ENCODE measurements around the gene H2AZ1. TPM values are rescaled to one million over a fixed set of nuclear protein-coding genes. Genes with fewer than 3 reads are reported as not detected.

H2AZ1 gene
- total and polyA plus RNA-seq, 9 of the 15 experiments (the other 6 are each of a cell fraction or from before 2014, with no cell fraction given), result 605 to 4,380 (median 768) TPM

GRCh38 chr4:99949034-99949998, 759 bp downstream of the H2AZ1 start (continued):
- 0 out of 2 replicates have a peak, but pooled peaks have one; percentile 64 for TF ChIP-seq E2F5 (CRISPR knock-in tag; IDR thresholded peaks at IDR 0.05)
- peak; percentile 83 for TF ChIP-seq XRCC5 (IDR thresholded peaks at IDR 0.05; ENCODE audit: low read depth, low read length)
- TF ChIP-seq, protein P1, sequence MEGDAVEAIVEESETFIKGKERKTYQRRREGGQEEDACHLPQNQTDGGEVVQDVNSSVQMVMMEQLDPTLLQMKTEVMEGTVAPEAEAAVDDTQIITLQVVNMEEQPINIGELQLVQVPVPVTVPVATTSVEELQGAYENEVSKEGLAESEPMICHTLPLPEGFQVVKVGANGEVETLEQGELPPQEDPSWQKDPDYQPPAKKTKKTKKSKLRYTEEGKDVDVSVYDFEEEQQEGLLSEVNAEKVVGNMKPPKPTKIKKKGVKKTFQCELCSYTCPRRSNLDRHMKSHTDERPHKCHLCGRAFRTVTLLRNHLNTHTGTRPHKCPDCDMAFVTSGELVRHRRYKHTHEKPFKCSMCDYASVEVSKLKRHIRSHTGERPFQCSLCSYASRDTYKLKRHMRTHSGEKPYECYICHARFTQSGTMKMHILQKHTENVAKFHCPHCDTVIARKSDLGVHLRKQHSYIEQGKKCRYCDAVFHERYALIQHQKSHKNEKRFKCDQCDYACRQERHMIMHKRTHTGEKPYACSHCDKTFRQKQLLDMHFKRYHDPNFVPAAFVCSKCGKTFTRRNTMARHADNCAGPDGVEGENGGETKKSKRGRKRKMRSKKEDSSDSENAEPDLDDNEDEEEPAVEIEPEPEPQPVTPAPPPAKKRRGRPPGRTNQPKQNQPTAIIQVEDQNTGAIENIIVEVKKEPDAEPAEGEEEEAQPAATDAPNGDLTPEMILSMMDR (IDR thresholded peaks at IDR 0.05 in 2 of 3, conservative IDR thresholded peaks at IDR 0.05 in 1 of 3; ENCODE audit: insufficient read depth in 2 of 3, low read depth in 1 of 3, low read length in 3 of 3), result peak; percentile 78 to 91 (median 85)
- TF ChIP-seq HNRNPUL1 (IDR thresholded peaks at IDR 0.05; ENCODE audit: low read length), result no peak; the same call in 1 of the 2 replicates
- TF ChIP-seq E2F3 (CRISPR knock-in tag; IDR thresholded peaks at IDR 0.05), result no peak; the same call in 1 of the 2 replicates
- TF ChIP-seq ARID3A (IDR thresholded peaks at IDR 0.05; ENCODE audit: borderline replicate concordance, low read depth, low read length), result 0 out of 2 replicates have a peak, but pooled peaks have one; percentile 40
- TF ChIP-seq HMGN3 (IDR thresholded peaks at IDR 0.05; ENCODE audit: borderline replicate concordance, extremely low read depth, insufficient read length, low read depth, low read length), result peak; percentile 80
- TF ChIP-seq GABPB2 (CRISPR knock-in tag; conservative IDR thresholded peaks at IDR 0.05), result no peak
- no peak for TF ChIP-seq FOXP1 (CRISPR knock-in tag; IDR thresholded peaks at IDR 0.05)
- TF ChIP-seq, protein P2, sequence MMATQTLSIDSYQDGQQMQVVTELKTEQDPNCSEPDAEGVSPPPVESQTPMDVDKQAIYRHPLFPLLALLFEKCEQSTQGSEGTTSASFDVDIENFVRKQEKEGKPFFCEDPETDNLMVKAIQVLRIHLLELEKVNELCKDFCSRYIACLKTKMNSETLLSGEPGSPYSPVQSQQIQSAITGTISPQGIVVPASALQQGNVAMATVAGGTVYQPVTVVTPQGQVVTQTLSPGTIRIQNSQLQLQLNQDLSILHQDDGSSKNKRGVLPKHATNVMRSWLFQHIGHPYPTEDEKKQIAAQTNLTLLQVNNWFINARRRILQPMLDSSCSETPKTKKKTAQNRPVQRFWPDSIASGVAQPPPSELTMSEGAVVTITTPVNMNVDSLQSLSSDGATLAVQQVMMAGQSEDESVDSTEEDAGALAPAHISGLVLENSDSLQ (IDR thresholded peaks at IDR 0.05), result 0 out of 2 replicates have a peak, but pooled peaks have one; percentile 9
- no peak for TF ChIP-seq HIVEP1 (CRISPR knock-in tag; IDR thresholded peaks at IDR 0.05)
- peak; percentile 25; the same call in 1 of the 2 replicates for TF ChIP-seq BCOR (IDR thresholded peaks at IDR 0.05)
- no peak; a peak in 1 of 6 replicates for TF ChIP-seq ZBTB11 (CRISPR knock-in tag; IDR thresholded peaks at IDR 0.05)
- no peak for TF ChIP-seq EWSR1 (IDR thresholded peaks at IDR 0.05; ENCODE audit: borderline replicate concordance, low read depth, partially characterized antibody)
- TF ChIP-seq TRIM24 (IDR thresholded peaks at IDR 0.05), result peak in 1 of 2 experiments; percentile 58; a peak in 1 of 4 replicates
- TF ChIP-seq NCOA1 (IDR thresholded peaks at IDR 0.05; ENCODE audit: low read depth), result 0 out of 2 replicates have a peak, but pooled peaks have one; percentile 21
- TF ChIP-seq MIER1 (IDR thresholded peaks at IDR 0.05; ENCODE audit: low read depth), result no peak

Measured in K562 (cell line).